Heart right ventricle (tissue), 16 donors: Measurements from ENCODE around the gene PLXNA2. TPM values are rescaled to one million over a fixed set of nuclear protein-coding genes. Genes with fewer than 3 reads are reported as not detected.

ENCODE experiments used
- ATAC-seq, 8 donors: fragments of 200-7000 bp; cut with Tn5 transposase; one replicate each; pipeline ENCODE4 v1.9.1; 2020; ENCODE audit warnings: mild to moderate bottlenecking in 8 of 8, moderate library complexity in 8 of 8, moderate number of reproducible peaks in 1 of 8
- DNase-seq, 2 donors: peaks; one replicate each; pipeline ENCODE4 v3.0.0-alpha.2; 2020
- H3K27ac ChIP-seq, 10 donors: fragments of 200-600 bp; sonication (generic) in 2 of 10; one replicate each; pipeline versions ENCODE4 v1.5.0 to v1.8.0; 2020 to 2022; ENCODE audit warnings: mild to moderate bottlenecking in 3 of 10
- H3K27me3 ChIP-seq, 7 donors: fragments of 200-600 bp; one replicate each; pipeline ENCODE4 v1.8.0; 2021 to 2022; ENCODE audit warnings: mild to moderate bottlenecking in 2 of 7
- H3K36me3 ChIP-seq, 9 donors: fragments of 200-600 bp; sonication (generic) in 1 of 9; one replicate each; pipeline versions ENCODE4 v1.5.0 to v1.8.0; 2020 to 2022; ENCODE audit warnings: mild to moderate bottlenecking in 2 of 9
- H3K4me1 ChIP-seq, 9 donors: fragments of 200-600 bp; sonication (generic) in 1 of 9; one replicate each; pipeline versions ENCODE4 v1.5.0 to v1.8.0; 2020 to 2022; ENCODE audit warnings: mild to moderate bottlenecking in 4 of 9
- H3K4me3 ChIP-seq, 10 donors: fragments of 200-600 bp; sonication (generic) in 2 of 10; one replicate each; pipeline versions ENCODE4 v1.5.0 to v1.8.0; 2020 to 2022; ENCODE audit warnings: mild to moderate bottlenecking in 7 of 10, moderate library complexity in 2 of 10
- H3K9me3 ChIP-seq, 11 donors: fragments of 200-600 bp in 10 of 11; sonication (generic) in 2 of 11; one replicate each; pipeline versions ENCODE4 v1.5.0 to v1.8.0; 2013 to 2022; ENCODE audit warnings: mild to moderate bottlenecking in 2 of 11, control low read depth in 1 of 11, moderate library complexity in 1 of 11
- WGBS, 2 donors: extraction: QIAGEN DNeasy Blood & Tissue Kit; methylation state at CpG; one replicate each; pipeline ENCODE4 v1.1.7; 2013; ENCODE audit warnings: inconsistent platforms in 1 of 2; 5-methylcytosine and 5-hydroxymethylcytosine counted together
- intact Hi-C, 10 donors: fragments of 100-400 bp; cut with DNase I; formaldehyde crosslinking; loops; one replicate each; pipeline versions ENCODE4 v1.11.1 to v1.14.2; 2022
- polyA plus RNA-seq, 2 donors: library from polyadenylated mRNA; stranded (reverse); fragments of 200-250 nt; gene quantifications; one replicate each; pipeline ENCODE4 v1.2.3, GENCODE V29; 2013
- total RNA-seq, 10 donors: library from RNA; stranded (reverse); fragmentation: NEBNext Ultra II Directional in 3 of 10; extraction: Animal tissue kit (Norgen Biotek cat#: 25700) in 3 of 10; gene quantifications; one replicate each; pipeline versions ENCODE4 v1.2.1 to v1.2.4, GENCODE V29; 2021 to 2023
- TF ChIP-seq, protein P1 (sequence below), 9 donors: fragments of 200-600 bp; sonication (generic) in 2 of 9; IDR thresholded peaks; one replicate each; pipeline versions ENCODE4 v1.5.0 to v1.8.0; 2021 to 2022; ENCODE audit warnings: antibody characterized with exemption in 9 of 9, mild to moderate bottlenecking in 5 of 9, moderate library complexity in 1 of 9
- donor health status: Arrhythmogenic right ventricular cardiomyopathy.
- donor health status: ischemic (EF 13 %, LVEDD 7.1; RV severe dilation, severe dysfunction).
- donor health status: healthy with polysubstance abuse.
- donor health status: DM: no; HTN: yes; CAD: no.
- donor health status: DM: no; HTN: no; CAD: no.
- donor health status: ischemic (EF 25% LVEDD 6.9; RV normal size, moderate dysfunction).
- donor health status: ischemic (EF 25% LVEDD 5.7; RV mildly dilated, moderate dysfunction).
- donor health status: healthy.
- donor health status: DM: yes; HTN: yes; CAD: no.
- donor health status: Ischemic cardiomyopathy.
- donor health status: ischemic (EF 35%, LVEDD 5.7; RV mildly dilated, moderate dysfunction).
- donor health status: nonischemic (EF 11% LVEDD 7.7; RV severe dilation, severe dysfunction).
- donor health status: DM: yes; HTN: yes; CAD: no.
- donor health status: PGD.
- donor health status: ischemic (EF 29% LVEDD 5.4; RV normal size, mild dysfunction).
- donor health status: nonischemic (EF 23%, LVEDD 6.1; RV moderate dilation, normal function).

Gene PLXNA2
- total and polyA plus RNA-seq, 12 donors: 6.1 to 31.6 (median 17.9) TPM

DNA sequence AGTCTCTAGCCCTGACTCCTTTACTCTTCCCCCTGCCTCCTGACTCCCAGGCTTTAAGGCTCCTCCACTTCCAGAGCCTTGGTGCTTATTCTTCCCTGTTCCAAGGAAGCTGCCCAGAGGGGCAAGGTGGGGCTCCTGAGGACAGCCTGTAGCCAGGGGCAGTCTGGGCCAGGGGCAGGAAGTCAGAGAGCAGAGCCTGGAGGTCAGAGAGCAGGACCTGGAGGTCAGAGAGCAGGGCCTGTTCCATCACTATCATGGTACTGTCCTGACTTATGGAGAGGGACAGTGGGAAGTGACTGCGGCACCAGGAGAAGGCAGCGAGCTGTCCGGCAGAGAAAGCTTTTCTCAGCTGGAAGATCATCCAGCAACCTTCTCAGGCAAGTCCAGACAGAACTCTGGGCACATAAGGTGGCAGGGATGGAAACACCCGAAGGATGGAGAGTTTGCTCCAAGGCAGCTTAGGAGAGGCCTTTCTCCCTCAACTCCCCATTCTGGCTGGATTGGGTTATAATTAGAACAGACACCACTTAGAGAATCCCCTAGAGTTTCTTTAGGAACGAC is 25.0 kb downstream of the PLXNA2 start:
- Histone ChIP-seq H3K36me3 (peaks cover 0 to 35% (median 21%) of the 10 kb centered on the region in 9 donors), H3K27me3 (no peaks in the 10 kb centered on the region), H3K4me1 (peaks cover 43 to 100% (median 80%) of the 10 kb centered on the region in 9 donors), H3K9me3 (no peaks in the 10 kb centered on the region), H3K27ac (peak overlapping the region; percentile 70 to 88 (median 84)), H3K4me3 (peak overlapping the region in 1 of 10 donors; percentile 9)
- ATAC-seq (peak in 6 of 8 donors; percentile 1 to 15 (median 8)), DNase-seq (no peak)
- TF ChIP-seq, protein P1, sequence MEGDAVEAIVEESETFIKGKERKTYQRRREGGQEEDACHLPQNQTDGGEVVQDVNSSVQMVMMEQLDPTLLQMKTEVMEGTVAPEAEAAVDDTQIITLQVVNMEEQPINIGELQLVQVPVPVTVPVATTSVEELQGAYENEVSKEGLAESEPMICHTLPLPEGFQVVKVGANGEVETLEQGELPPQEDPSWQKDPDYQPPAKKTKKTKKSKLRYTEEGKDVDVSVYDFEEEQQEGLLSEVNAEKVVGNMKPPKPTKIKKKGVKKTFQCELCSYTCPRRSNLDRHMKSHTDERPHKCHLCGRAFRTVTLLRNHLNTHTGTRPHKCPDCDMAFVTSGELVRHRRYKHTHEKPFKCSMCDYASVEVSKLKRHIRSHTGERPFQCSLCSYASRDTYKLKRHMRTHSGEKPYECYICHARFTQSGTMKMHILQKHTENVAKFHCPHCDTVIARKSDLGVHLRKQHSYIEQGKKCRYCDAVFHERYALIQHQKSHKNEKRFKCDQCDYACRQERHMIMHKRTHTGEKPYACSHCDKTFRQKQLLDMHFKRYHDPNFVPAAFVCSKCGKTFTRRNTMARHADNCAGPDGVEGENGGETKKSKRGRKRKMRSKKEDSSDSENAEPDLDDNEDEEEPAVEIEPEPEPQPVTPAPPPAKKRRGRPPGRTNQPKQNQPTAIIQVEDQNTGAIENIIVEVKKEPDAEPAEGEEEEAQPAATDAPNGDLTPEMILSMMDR (IDR thresholded peaks at IDR 0.05): no peak
- WGBS, 2 donors: 60% methylated on average over 5 of the region's 5 CpGs
- intact Hi-C loops: loop anchor here in 1 of 10 donors (2.0 kb wide), 1 partner anchor 14 kb away; no protein-coding TSS in a partner anchor

- Histone ChIP-seq H3K9me3 (no peaks in the 10 kb centered on the region), H3K36me3 (peaks cover 0 to 38% (median 21%) of the 10 kb centered on the region in 9 donors), H3K4me3 (no peak overlapping the region), H3K27ac (peak overlapping the region; percentile 70 to 88 (median 84)), H3K4me1 (peaks cover 48 to 100% (median 84%) of the 10 kb centered on the region in 9 donors), H3K27me3 (no peaks in the 10 kb centered on the region)
- peak in 2 of 8 donors; percentile 10 to 13 for ATAC-seq
- TF ChIP-seq, protein P1 (IDR thresholded peaks at IDR 0.05): no peak
- intact Hi-C loops: loop anchor here in 1 of 10 donors (2.0 kb wide), 1 partner anchor 14 kb away; no protein-coding TSS in a partner anchor
- no peak for DNase-seq
- WGBS, 2 donors: 53 to 58% methylated on average over 12 of the region's 12 CpGs
These were observed 25.7 kb downstream of the PLXNA2 start for GRCh38 chr1:208218237-208219097.

DNA sequence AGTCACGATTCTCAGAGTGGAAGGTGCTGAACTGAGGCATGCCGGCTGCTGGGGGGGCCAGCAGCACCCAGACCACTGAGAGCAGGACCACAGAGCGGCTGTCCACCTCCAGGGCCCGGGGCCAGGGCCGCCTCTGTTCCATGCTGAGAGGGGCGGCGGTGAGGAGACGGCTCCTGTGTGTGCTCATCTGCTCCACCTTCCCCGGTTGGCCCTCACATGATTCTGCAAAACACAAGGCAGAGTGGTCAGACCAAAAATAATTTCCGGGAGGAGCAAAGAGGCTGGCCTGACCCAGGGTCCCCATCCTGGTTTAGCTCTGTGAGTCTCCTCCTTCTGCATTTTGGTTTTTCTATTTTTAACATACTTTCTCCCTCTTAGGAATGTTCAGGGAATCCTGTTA is 26.4 kb downstream of the PLXNA2 start:
- WGBS, 2 donors: 51 to 53% methylated on average over 10 of the region's 10 CpGs
- Histone ChIP-seq H3K9me3 (no peaks in the 10 kb centered on the region), H3K4me1 (peaks cover 48 to 100% (median 84%) of the 10 kb centered on the region in 9 donors), H3K27ac (peak overlapping the region in 9 of 10 donors; percentile 70 to 88 (median 84)), H3K36me3 (peaks cover 0 to 38% (median 21%) of the 10 kb centered on the region in 9 donors), H3K4me3 (no peak overlapping the region), H3K27me3 (no peaks in the 10 kb centered on the region)
- DNase-seq (no peak), ATAC-seq (peak in 3 of 8 donors; percentile 6 to 18 (median 11))
- TF ChIP-seq, protein P1 (IDR thresholded peaks at IDR 0.05): no peak
- intact Hi-C loops: loop anchor here in 2 of 10 donors (2.0 kb wide), 2 partner anchors 13 to 19 kb away; no protein-coding TSS in a partner anchor

DNA sequence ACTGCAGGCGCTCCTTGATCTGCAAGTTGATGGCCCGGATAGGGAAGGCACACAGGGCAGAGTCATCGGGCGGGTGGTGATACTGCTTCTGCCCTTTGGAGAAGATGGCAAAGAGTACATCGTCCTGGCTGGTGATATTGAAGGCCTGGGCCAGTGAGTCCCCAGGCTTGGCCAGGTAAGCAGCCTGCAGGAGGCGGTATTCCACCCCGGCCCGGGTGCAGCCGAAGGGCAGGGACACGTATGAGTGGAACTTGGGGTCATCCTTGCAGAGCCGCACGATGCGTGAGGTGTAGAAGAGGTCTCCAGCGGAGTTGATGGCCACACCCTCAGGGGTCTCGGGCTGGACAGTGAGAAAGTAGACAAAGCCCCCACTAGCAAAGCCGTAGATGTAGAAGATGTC is 27.4 kb downstream of the PLXNA2 start:
- intact Hi-C loops: loop anchor here in 1 of 10 donors (2.0 kb wide), 1 partner anchor 20 kb away; no protein-coding TSS in a partner anchor
- ATAC-seq: no peak
- H3K27ac ChIP-seq: peak overlapping the region in 6 of 10 donors; percentile 1 to 88 (median 84)
- no peaks in the 10 kb centered on the region for H3K9me3 ChIP-seq
- TF ChIP-seq, protein P1 (IDR thresholded peaks at IDR 0.05): no peak
- 97 to 98% methylated on average over 16 of the region's 16 CpGs for WGBS, 2 donors
- no peaks in the 10 kb centered on the region for H3K27me3 ChIP-seq
- H3K4me3 ChIP-seq: no peak overlapping the region
- DNase-seq: no peak
- peaks cover 48 to 100% (median 85%) of the 10 kb centered on the region in 9 donors for H3K4me1 ChIP-seq
- peaks cover 0 to 45% (median 21%) of the 10 kb centered on the region in 9 donors for H3K36me3 ChIP-seq
